Transverse colon (tissue), 4 donors: ENCODE measurements around the gene IGF2BP3. TPM values are rescaled to one million over a fixed set of nuclear protein-coding genes. Genes with fewer than 3 reads are reported as not detected.

Experiments used
- DNase-seq: peaks from one replicate; pipeline ENCODE4 v3.0.0-alpha.2; 2019
- H3K27ac ChIP-seq, 4 donors: fragments of 200-600 bp; sonication (generic); 2 replicates each; pipeline ENCODE4 v1.5.1; 2016 to 2018; ENCODE audit warnings: inconsistent platforms in 4 of 4
- H3K27me3 ChIP-seq: fragments of 200-600 bp; sonication (generic); 2 replicates; pipeline ENCODE4 v1.5.1; 2017; ENCODE audit warnings: inconsistent platforms
- H3K36me3 ChIP-seq, 4 donors: fragments of 200-600 bp; sonication (generic); 2 replicates each; pipeline ENCODE4 v1.5.1; 2017 to 2019; ENCODE audit warnings: inconsistent platforms in 4 of 4
- H3K4me1 ChIP-seq, 4 donors: fragments of 200-600 bp; sonication (generic); 2 replicates each; pipeline ENCODE4 v1.5.1; 2017 to 2020; ENCODE audit warnings: inconsistent platforms in 4 of 4
- H3K4me3 ChIP-seq, 4 donors: fragments of 200-600 bp; sonication (generic); 1 replicate in 1 of 4; 2 replicates in 3 of 4; pipeline versions ENCODE4 v1.5.1 to v1.6.1; 2017 to 2019; ENCODE audit warnings: inconsistent platforms in 4 of 4
- H3K9me3 ChIP-seq, 2 donors: fragments of 200-600 bp; sonication (generic); 2 replicates each; pipeline ENCODE4 v1.5.1; 2017 to 2019; ENCODE audit warnings: inconsistent platforms in 2 of 2
- CTCF ChIP-seq, 5 experiments: fragments of 200-600 bp in 3 of 5; fragments of 450-650 bp in 2 of 5; sonication (generic) in 3 of 5; IDR thresholded peaks; 1 replicate in 2 of 5; 2 replicates in 3 of 5; pipeline ENCODE4 v1.5.1; 2016 to 2017; ENCODE audit warnings: antibody characterized with exemption in 5 of 5, inconsistent platforms in 3 of 5, mild to moderate bottlenecking in 2 of 5, moderate library complexity in 1 of 5
- EP300 ChIP-seq: sonication (generic); formaldehyde crosslinking; IDR thresholded peaks from one replicate; pipeline ENCODE4 v1.6.1; 2017; ENCODE audit warnings: antibody characterized with exemption, low read depth
- POLR2A ChIP-seq: fragments of 450-650 bp; IDR thresholded peaks from one replicate; pipeline ENCODE4 v1.6.1; 2016; ENCODE audit warnings: antibody characterized with exemption, mild to moderate bottlenecking, moderate library complexity
- POLR2AphosphoS5 ChIP-seq, 3 donors: sonication (generic); formaldehyde crosslinking; IDR thresholded peaks; one replicate each; pipeline ENCODE4 v1.6.1; 2016; ENCODE audit warnings: antibody characterized with exemption in 3 of 3
- WGBS, 2 donors: methylation state at CpG; one replicate each; pipeline ENCODE4 v1.1.5; 2018; ENCODE audit warnings: low coverage in 1 of 2; 5-methylcytosine and 5-hydroxymethylcytosine counted together
- in situ Hi-C, 4 donors: fragments of 200-750 bp; cut with MboI; loops; one replicate each; pipeline versions ENCODE4 v1.15.0 to v1.15.1; 2017; ENCODE audit warnings: low sequenced_read_pairs in 3 of 4, low pct_ligation_motif_present in 1 of 4, low pct_unique_long_range_greater_than_20kb in 1 of 4
- intact Hi-C: fragments of 100-400 bp; cut with DNase I; formaldehyde crosslinking; loops from one replicate; pipeline ENCODE4 v1.15.1; 2023; ENCODE audit warnings: low total_unique reads
- total RNA-seq, 4 donors: library from RNA; depleted of rRNA; stranded (reverse); fragments of >200 nt; gene quantifications; one replicate each; pipeline ENCODE4 v1.1.0, GENCODE V29; 2016

IGF2BP3 gene
- total RNA-seq, 4 donors from 2014 or later: 0.41 to 0.64 TPM; not detected in 2

GRCh38 chr7:23337374-23337773 lies 132.9 kb downstream of the IGF2BP3 start:
- no peaks in the 10 kb centered on the region for H3K36me3 ChIP-seq
- in situ Hi-C loops: no loop called here

GRCh38 chr7:23336799-23337283 lies 133.4 kb downstream of the IGF2BP3 start:
- intact Hi-C loops: no loop called here
- 83% methylated on average over 6 of the region's 6 CpGs for WGBS, 2 donors
- in situ Hi-C loops: no loop called here
- Histone ChIP-seq H3K27me3 (peaks cover 43% of the 10 kb centered on the region), H3K27ac (no peak overlapping the region), H3K4me1 (peaks cover 0 to 25% (median 2%) of the 10 kb centered on the region in 4 donors), H3K9me3 (no peaks in the 10 kb centered on the region), H3K4me3 (no peak overlapping the region), H3K36me3 (no peaks in the 10 kb centered on the region)
- no peak for DNase-seq
- no peak for TF ChIP-seq EP300
- TF ChIP-seq POLR2AphosphoS5 (IDR thresholded peaks at IDR 0.05): no peak
- TF ChIP-seq CTCF (IDR thresholded peaks at IDR 0.05): no peak
- TF ChIP-seq POLR2A: no peak

More at GRCh38 chr7:23337374-23337773, 132.9 kb downstream of the IGF2BP3 start:
- peaks cover 43% of the 10 kb centered on the region for H3K27me3 ChIP-seq
- no peaks in the 10 kb centered on the region for H3K9me3 ChIP-seq
- H3K4me1 ChIP-seq: peaks cover 0 to 25% (median 2%) of the 10 kb centered on the region in 4 donors
- TF ChIP-seq POLR2A (no peak), EP300 (no peak), POLR2AphosphoS5 (IDR thresholded peaks at IDR 0.05) (no peak), CTCF (IDR thresholded peaks at IDR 0.05) (no peak)
- no peak for DNase-seq
- intact Hi-C loops: no loop called here
- H3K27ac ChIP-seq: no peak overlapping the region
- no peak overlapping the region for H3K4me3 ChIP-seq

GRCh38 chr7:23336086-23336485 lies 134.2 kb downstream of the IGF2BP3 start:
- intact Hi-C loops (no loop called here), in situ Hi-C loops (no loop called here)
- Histone ChIP-seq H3K27ac (no peak overlapping the region), H3K4me1 (peaks cover 0 to 25% (median 2%) of the 10 kb centered on the region in 4 donors), H3K9me3 (no peaks in the 10 kb centered on the region), H3K36me3 (no peaks in the 10 kb centered on the region), H3K27me3 (peaks cover 43% of the 10 kb centered on the region), H3K4me3 (no peak overlapping the region)
- DNase-seq: no peak
- TF ChIP-seq CTCF (IDR thresholded peaks at IDR 0.05): no peak
- TF ChIP-seq POLR2AphosphoS5 (IDR thresholded peaks at IDR 0.05): no peak
- no peak for TF ChIP-seq POLR2A
- TF ChIP-seq EP300: no peak
- 52 to 60% methylated on average over 3 of the region's 3 CpGs for WGBS, 2 donors

GRCh38 chr7:23335621-23336020 lies 134.7 kb downstream of the IGF2BP3 start:
- in situ Hi-C loops: no loop called here
- intact Hi-C loops: no loop called here
- DNase-seq: no peak
- Histone ChIP-seq H3K27me3 (peaks cover 43% of the 10 kb centered on the region), H3K27ac (no peak overlapping the region), H3K36me3 (no peaks in the 10 kb centered on the region), H3K9me3 (no peaks in the 10 kb centered on the region), H3K4me3 (no peak overlapping the region), H3K4me1 (peaks cover 0 to 25% (median 2%) of the 10 kb centered on the region in 4 donors)
- TF ChIP-seq EP300: no peak
- TF ChIP-seq CTCF (IDR thresholded peaks at IDR 0.05): no peak
- TF ChIP-seq POLR2A: no peak
- no peak for TF ChIP-seq POLR2AphosphoS5 (IDR thresholded peaks at IDR 0.05)
- WGBS, 2 donors: 28 to 60% methylated on average over 3 to 6 of the region's 6 CpGs
